HL-60 (cell line): ENCODE measurements around the gene XCR1.

Source experiments
- CTCF ChIP-seq: IDR thresholded peaks from one replicate; pipeline ENCODE4 v1.5.1; 2011; ENCODE audit warnings: low read length, control low read depth, inconsistent platforms; ENCODE audit not compliant: insufficient read depth
- POLR2AphosphoS5 ChIP-seq: IDR thresholded peaks from 2 replicates; pipeline ENCODE4 v1.6.1; 2012; ENCODE audit warnings: low read depth

DNA sequence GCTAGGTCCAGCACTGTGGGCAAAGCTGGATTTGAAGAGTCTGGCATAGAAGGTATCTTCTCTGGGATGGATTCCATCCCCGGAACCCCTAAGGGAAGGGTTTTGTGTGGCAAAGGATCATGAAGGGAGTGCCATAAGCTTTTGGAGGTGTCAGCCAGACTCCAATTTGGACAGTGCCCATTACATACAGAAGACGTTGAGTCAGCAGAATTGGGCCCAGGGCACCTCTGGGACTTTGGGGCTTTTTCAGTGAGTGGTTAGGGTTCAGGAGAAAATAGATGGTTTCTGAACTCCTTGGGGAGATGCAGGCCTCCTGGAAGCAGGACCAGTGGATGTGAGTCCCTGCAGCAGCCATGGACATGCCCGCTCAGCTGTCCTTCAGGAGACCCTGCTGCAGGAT lies 34.6 kb upstream of the XCR1 start:
- no peak for TF ChIP-seq CTCF
- TF ChIP-seq POLR2AphosphoS5 = no peak
